Caco-2 (cell line): ENCODE results near the gene BTBD9. TPM values are rescaled to one million over a fixed set of nuclear protein-coding genes. Genes with fewer than 3 reads are reported as not detected.

Experiments
- BruUV-seq: library from RNA; stranded (reverse); fragments of 400-500 nt; replicated peaks from 2 replicates; lab custom pipeline; 2021; lab: Mats Ljungman, UMichigan
- CTCF ChIA-PET: fragments of 300-600 bp; sonication (Branson Sonifier 250); formaldehyde crosslinking; loops from one replicate; lab custom pipeline; 2022; ENCODE audit warnings: antibody characterized with exemption; lab: Charles Lee
- POLR2A ChIA-PET: fragments of 300-600 bp; sonication (Branson Sonifier 250); formaldehyde crosslinking; loops from one replicate; lab custom pipeline; 2022; ENCODE audit warnings: antibody characterized with exemption; lab: Charles Lee
- DNase-seq, 2 experiments: peaks; one replicate each; pipeline versions ENCODE4 v3.0.0 to v3.0.0-alpha.2; 2020 to 2022
- H3K27me3 ChIP-seq: replicated peaks from 2 replicates; pipeline ENCODE4 v1.6.0; 2011; ENCODE audit warnings: low read length; ENCODE audit not compliant: control insufficient read depth, insufficient read depth
- H3K36me3 ChIP-seq: 2 replicates; pipeline ENCODE4 v1.5.1; 2011; ENCODE audit warnings: low read length; ENCODE audit not compliant: control insufficient read depth, insufficient read depth
- H3K4me1 ChIP-seq: fragments of 250-450 bp; sonication (Bioruptor Pico); 2 replicates; pipeline ENCODE4 v1.5.1; 2020; ENCODE audit warnings: mild to moderate bottlenecking
- H3K4me3 ChIP-seq: 2 replicates; pipeline ENCODE4 v1.5.1; 2011; ENCODE audit warnings: low read depth, mild to moderate bottlenecking, control low read depth, low read length
- H3K9me3 ChIP-seq: fragments of 250-450 bp; sonication (Bioruptor Pico); 2 replicates; pipeline ENCODE4 v1.5.1; 2020; ENCODE audit warnings: mild to moderate bottlenecking, moderate library complexity
- H3K27ac Mint-ChIP-seq: one replicate; pipeline ENCODE4 v1.8.0; 2022; ENCODE audit warnings: mixed read lengths; ENCODE audit not compliant: unreplicated experiment
- H3K27me3 Mint-ChIP-seq: one replicate; pipeline ENCODE4 v1.8.0; 2022; ENCODE audit warnings: mixed read lengths; ENCODE audit not compliant: insufficient read depth, unreplicated experiment
- H3K36me3 Mint-ChIP-seq: one replicate; pipeline ENCODE4 v1.8.0; 2022; ENCODE audit warnings: mild to moderate bottlenecking, mixed read lengths; ENCODE audit not compliant: insufficient read depth, unreplicated experiment
- H3K4me1 Mint-ChIP-seq: one replicate; pipeline ENCODE4 v1.8.0; 2022; ENCODE audit warnings: low read depth, mixed read lengths; ENCODE audit not compliant: unreplicated experiment
- H3K4me3 Mint-ChIP-seq: one replicate; pipeline ENCODE4 v1.8.0; 2022; ENCODE audit warnings: mild to moderate bottlenecking, moderate library complexity, mixed read lengths; ENCODE audit not compliant: unreplicated experiment
- H3K9me3 Mint-ChIP-seq: one replicate; pipeline ENCODE4 v1.8.0; 2022; ENCODE audit warnings: mixed read lengths; ENCODE audit not compliant: unreplicated experiment
- intact Hi-C: fragments of 100-400 bp; cut with micrococcal nuclease; formaldehyde crosslinking; loops from one replicate; pipeline ENCODE4 v1.10.0; 2022; ENCODE audit not compliant: unreplicated experiment
- total RNA-seq: library from RNA; stranded (reverse); gene quantifications from 2 replicates; pipeline ENCODE4 v1.2.3, GENCODE V29; 2022
- TF ChIP-seq, protein P1 (sequence below), 2 experiments: fragments of 200-600 bp in 1 of 2; IDR thresholded peaks; 1 replicate in 1 of 2; 2 replicates in 1 of 2; pipeline versions ENCODE4 v1.5.1 to v1.8.0; 2011 to 2022; ENCODE audit warnings: antibody characterized with exemption in 1 of 2, control low read depth in 1 of 2, inconsistent platforms in 1 of 2, low read depth in 1 of 2, low read length in 1 of 2, mild to moderate bottlenecking in 1 of 2, moderate library complexity in 1 of 2; ENCODE audit not compliant: insufficient read depth in 1 of 2, severe bottlenecking in 1 of 2, unreplicated experiment in 1 of 2

The BTBD9 gene
- total RNA-seq, 1 experiment from 2014 or later: 19.6 TPM

DNA sequence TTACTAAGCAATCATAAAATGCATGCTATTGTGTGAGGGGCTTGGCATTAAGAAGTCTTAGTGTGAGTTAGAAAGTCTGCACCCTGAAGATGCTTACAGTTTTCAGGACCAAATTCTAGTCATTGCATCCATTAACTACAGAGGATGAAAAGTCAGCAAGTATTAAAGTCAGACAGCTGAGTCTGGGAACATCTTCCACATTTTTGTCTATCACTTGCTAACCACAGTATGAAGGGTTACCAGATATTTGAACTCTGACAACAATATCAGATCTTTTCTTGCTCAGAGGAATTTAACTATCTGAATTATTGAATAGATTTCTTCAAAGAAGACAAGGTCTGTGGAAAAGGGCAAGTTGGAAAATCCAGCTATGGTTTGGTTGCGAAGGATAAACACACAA lies 264.4 kb downstream of the BTBD9 start:
- no peaks in the 10 kb centered on the region for H3K4me1 ChIP-seq
- DNase-seq: no peak
- Mint-ChIP-seq H3K9me3 (no peaks in the 10 kb centered on the region), H3K36me3 (no peaks in the 10 kb centered on the region), H3K4me1 (no peaks in the 10 kb centered on the region), H3K4me3 (no peak overlapping the region), H3K27ac (no peak overlapping the region), H3K27me3 (no peaks in the 10 kb centered on the region)
- ChIA-PET CTCF (no interaction called here), POLR2A (no interaction called here)
- H3K4me3 ChIP-seq: no peak overlapping the region
- no peaks in the 10 kb centered on the region for H3K36me3 ChIP-seq
- no TSS peak for BruUV-seq
- intact Hi-C loops: no loop called here
- H3K27me3 ChIP-seq: no peaks in the 10 kb centered on the region
- H3K9me3 ChIP-seq: no peaks in the 10 kb centered on the region
- TF ChIP-seq, protein P1, sequence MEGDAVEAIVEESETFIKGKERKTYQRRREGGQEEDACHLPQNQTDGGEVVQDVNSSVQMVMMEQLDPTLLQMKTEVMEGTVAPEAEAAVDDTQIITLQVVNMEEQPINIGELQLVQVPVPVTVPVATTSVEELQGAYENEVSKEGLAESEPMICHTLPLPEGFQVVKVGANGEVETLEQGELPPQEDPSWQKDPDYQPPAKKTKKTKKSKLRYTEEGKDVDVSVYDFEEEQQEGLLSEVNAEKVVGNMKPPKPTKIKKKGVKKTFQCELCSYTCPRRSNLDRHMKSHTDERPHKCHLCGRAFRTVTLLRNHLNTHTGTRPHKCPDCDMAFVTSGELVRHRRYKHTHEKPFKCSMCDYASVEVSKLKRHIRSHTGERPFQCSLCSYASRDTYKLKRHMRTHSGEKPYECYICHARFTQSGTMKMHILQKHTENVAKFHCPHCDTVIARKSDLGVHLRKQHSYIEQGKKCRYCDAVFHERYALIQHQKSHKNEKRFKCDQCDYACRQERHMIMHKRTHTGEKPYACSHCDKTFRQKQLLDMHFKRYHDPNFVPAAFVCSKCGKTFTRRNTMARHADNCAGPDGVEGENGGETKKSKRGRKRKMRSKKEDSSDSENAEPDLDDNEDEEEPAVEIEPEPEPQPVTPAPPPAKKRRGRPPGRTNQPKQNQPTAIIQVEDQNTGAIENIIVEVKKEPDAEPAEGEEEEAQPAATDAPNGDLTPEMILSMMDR (IDR thresholded peaks at IDR 0.05; ENCODE audit: insufficient read depth in 1 of 2, low read depth in 1 of 2, low read length in 1 of 2, severe bottlenecking in 1 of 2, unreplicated experiment in 1 of 2): no peak

DNA sequence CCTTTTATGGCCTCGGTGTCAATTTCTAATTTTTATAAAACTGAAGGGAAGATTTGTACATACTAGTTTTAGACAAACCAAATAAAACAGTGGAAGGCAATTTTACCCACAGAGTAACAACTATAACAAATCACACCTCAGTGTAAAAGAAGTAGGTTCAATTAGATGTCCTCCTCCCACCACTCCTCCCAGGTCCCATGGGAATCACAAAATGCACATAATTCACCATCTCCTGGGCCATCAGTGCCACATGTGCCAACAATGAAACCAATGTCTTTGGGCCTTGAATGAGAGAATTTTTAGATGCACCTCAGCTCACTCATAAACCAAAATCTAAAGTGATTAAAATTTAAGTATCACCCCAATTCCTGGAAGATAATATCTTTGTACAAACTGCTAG lies 267.8 kb downstream of the BTBD9 start:
- no peaks in the 10 kb centered on the region for H3K36me3 Mint-ChIP-seq
- Histone ChIP-seq H3K9me3 (no peaks in the 10 kb centered on the region), H3K27me3 (no peaks in the 10 kb centered on the region), H3K4me1 (no peaks in the 10 kb centered on the region), H3K36me3 (no peaks in the 10 kb centered on the region), H3K4me3 (no peak overlapping the region)
- no peaks in the 10 kb centered on the region for H3K9me3 Mint-ChIP-seq
- ChIA-PET CTCF (no interaction called here), POLR2A (no interaction called here)
- no peaks in the 10 kb centered on the region for H3K4me1 Mint-ChIP-seq
- H3K27ac Mint-ChIP-seq: no peak overlapping the region
- intact Hi-C loops: no loop called here
- no peaks in the 10 kb centered on the region for H3K27me3 Mint-ChIP-seq
- TF ChIP-seq, protein P1 (IDR thresholded peaks at IDR 0.05; ENCODE audit: insufficient read depth in 1 of 2, low read depth in 1 of 2, low read length in 1 of 2, severe bottlenecking in 1 of 2, unreplicated experiment in 1 of 2): no peak
- H3K4me3 Mint-ChIP-seq: no peak overlapping the region
- DNase-seq: no peak
- BruUV-seq: no TSS peak

DNA sequence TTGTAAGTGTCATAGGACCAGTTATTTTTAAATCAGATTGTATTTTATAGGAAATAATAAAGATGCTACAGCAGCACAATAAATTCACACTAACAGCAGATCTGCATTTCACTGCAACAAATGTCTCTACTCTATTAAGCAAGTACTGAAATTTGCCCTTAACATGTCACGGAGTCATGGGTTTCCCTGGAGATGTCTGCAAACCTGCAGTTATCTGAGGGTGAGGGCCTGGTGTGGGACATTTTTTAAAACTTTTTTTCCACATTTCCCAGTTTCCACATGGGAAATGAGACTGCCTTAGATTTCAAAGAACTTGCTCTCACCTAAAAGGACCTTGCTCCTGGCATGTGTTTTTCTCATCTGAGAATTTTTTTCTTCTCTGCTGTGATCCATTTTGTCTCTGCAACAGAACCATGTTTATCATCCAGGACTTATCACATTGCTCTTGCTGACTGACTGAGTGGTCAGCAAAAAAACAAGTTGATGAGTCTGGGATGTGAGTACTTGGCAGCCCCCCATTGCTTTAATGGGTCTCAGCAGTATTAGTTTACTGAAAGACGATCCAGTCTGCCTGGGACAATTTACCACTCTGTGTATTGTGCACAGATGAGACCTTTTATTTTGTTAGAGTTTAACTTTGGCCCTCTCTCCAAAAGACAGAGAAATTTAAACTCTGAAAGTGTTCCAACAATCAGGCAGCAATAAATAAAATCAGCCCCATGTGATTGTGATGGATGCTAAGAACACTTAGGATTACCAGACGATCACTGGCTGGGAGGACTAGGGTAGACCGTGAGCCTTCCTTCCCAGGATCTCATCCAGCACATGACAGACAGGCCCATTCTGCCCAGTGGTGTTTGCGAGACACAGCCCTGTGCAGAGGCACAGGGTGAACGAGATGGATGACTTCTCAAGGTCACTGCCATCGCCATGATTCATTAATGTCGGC lies 268.8 kb downstream of the BTBD9 start:
- no peaks in the 10 kb centered on the region for H3K27me3 ChIP-seq
- Mint-ChIP-seq H3K4me3 (no peak overlapping the region), H3K27ac (no peak overlapping the region), H3K9me3 (no peaks in the 10 kb centered on the region), H3K27me3 (no peaks in the 10 kb centered on the region), H3K36me3 (no peaks in the 10 kb centered on the region), H3K4me1 (no peaks in the 10 kb centered on the region)
- H3K4me3 ChIP-seq: no peak overlapping the region
- CTCF ChIA-PET: no interaction called here
- no peaks in the 10 kb centered on the region for H3K4me1 ChIP-seq
- TF ChIP-seq, protein P1 (IDR thresholded peaks at IDR 0.05; ENCODE audit: insufficient read depth in 1 of 2, low read depth in 1 of 2, low read length in 1 of 2, severe bottlenecking in 1 of 2, unreplicated experiment in 1 of 2): no peak
- POLR2A ChIA-PET: no interaction called here
- no peaks in the 10 kb centered on the region for H3K9me3 ChIP-seq
- H3K36me3 ChIP-seq: no peaks in the 10 kb centered on the region
- no peak for DNase-seq
- no TSS peak for BruUV-seq
- intact Hi-C loops: no loop called here
